Activated CD4-positive, alpha-beta T cell treated with anti-CD3 and anti-CD28 coated beads, Interleukin-2, amount 10 ng/mL, durations not matched to agents 24 days and 14 days (primary cell): Measurements from ENCODE around the gene COL7A1. TPM values are rescaled to one million over a fixed set of nuclear protein-coding genes. Genes with fewer than 3 reads are reported as not detected.

ENCODE experiments used
- DNase-seq: peaks from one replicate; pipeline ENCODE4 v3.0.0; 2022
- H3K27ac Mint-ChIP-seq: one replicate; pipeline ENCODE4 v1.8.0; 2022; ENCODE audit warnings: mild to moderate bottlenecking, mixed read lengths
- H3K27me3 Mint-ChIP-seq: one replicate; pipeline ENCODE4 v1.8.0; 2022; ENCODE audit warnings: mixed read lengths
- H3K36me3 Mint-ChIP-seq: one replicate; pipeline ENCODE4 v1.8.0; 2022; ENCODE audit warnings: low read depth, mild to moderate bottlenecking, mixed read lengths
- H3K4me1 Mint-ChIP-seq: one replicate; pipeline ENCODE4 v1.8.0; 2021; ENCODE audit warnings: mixed read lengths
- H3K4me3 Mint-ChIP-seq: one replicate; pipeline ENCODE4 v1.8.0; 2022; ENCODE audit warnings: mild to moderate bottlenecking, moderate library complexity, mixed read lengths
- H3K9me3 Mint-ChIP-seq: one replicate; pipeline ENCODE4 v1.8.0; 2021; ENCODE audit warnings: mixed read lengths
- intact Hi-C: fragments of 100-400 bp; cut with micrococcal nuclease; formaldehyde crosslinking; loops from one replicate; pipeline ENCODE4 v1.15.1; 2023
- total RNA-seq: library from RNA; stranded (reverse); gene quantifications from 2 replicates; pipeline ENCODE4 v1.2.3, GENCODE V29; 2022

Gene COL7A1
- total RNA-seq, 1 donor from 2014 or later = 0.56 TPM

DNA sequence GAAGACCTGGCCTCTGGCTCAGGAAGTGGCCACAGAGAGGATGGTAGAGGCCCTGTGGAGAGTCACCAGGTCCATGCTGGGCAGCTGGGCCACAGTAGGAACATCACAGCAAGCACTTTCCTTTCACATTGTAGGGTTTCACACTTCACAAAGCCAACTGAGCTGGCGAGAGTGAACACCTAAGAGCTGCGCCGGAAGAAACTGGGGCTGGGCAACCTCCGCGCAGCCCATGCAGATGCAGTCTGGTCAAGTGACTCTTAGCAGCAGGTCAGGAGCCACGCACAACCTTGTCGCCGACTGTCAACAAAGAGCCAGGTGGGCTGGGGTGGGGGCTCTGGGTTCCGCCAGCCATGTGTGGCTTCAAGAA, 75.9 kb downstream of the COL7A1 start:
- Mint-ChIP-seq H3K27ac (no peak overlapping the region), H3K9me3 (no peaks in the 10 kb centered on the region), H3K27me3 (no peaks in the 10 kb centered on the region), H3K36me3 (peaks cover 24% of the 10 kb centered on the region), H3K4me1 (peaks cover 50% of the 10 kb centered on the region), H3K4me3 (no peak overlapping the region)
- no peak for DNase-seq
- intact Hi-C loops = no loop called here

DNA sequence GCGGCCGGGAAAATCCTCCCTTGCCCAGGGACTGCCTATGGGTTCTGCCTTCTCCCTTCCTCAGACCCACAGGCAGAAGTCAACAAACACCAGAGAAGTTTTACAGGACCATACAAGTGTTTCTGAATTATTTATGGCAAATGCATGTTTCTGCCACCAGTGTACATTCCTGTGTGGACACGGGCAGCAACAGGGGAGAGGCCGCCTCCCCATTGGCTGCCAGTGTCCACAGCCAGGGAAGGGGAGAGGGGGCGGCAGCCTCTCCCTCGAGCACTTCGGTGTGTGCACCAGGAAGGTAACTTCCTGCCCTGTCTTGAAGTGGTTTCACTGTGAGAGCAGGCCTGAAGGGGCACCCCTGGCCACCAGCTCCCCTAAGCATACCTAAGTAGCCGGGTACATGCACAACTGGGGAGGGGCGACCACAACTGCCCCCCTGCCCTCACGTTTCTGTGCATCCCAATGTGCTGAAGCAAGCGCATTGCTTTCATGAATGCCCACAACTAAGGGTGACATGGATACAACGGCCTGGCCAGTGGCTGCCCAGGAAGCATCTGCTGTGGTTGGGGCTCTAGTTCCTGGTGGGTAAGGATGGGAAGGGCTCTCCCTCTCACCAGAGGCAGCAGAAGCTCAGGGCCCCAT, 76.4 kb downstream of the COL7A1 start:
- Mint-ChIP-seq H3K27me3 (no peaks in the 10 kb centered on the region), H3K36me3 (peaks cover 26% of the 10 kb centered on the region), H3K4me1 (peaks cover 55% of the 10 kb centered on the region), H3K9me3 (no peaks in the 10 kb centered on the region), H3K27ac (no peak overlapping the region), H3K4me3 (no peak overlapping the region)
- DNase-seq = peak; percentile 73
- intact Hi-C loops = no loop called here

DNA sequence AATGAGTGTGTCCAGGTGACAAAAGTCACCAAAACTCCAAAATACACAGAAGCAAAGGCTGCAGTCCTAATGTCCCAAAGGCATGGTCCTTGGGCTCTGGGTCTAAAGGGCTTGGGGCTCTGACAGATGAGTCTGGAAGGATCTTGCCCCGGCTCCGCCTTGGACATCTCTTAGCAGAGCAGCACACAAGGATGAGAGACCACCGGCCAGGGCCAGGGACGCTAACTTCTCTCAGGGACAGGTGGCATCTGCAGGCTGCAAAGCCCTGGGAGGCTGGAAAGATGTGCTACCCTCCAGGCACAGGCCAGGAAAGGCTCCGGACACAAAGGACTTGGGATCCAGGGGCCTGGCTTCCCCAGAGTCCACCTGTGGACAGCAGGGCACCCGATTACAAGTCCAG, 77.1 kb downstream of the COL7A1 start:
- Mint-ChIP-seq H3K27ac (no peak overlapping the region), H3K9me3 (no peaks in the 10 kb centered on the region), H3K4me3 (no peak overlapping the region), H3K36me3 (peaks cover 23% of the 10 kb centered on the region), H3K4me1 (peaks cover 57% of the 10 kb centered on the region), H3K27me3 (no peaks in the 10 kb centered on the region)
- DNase-seq = no peak
- intact Hi-C loops = no loop called here

DNA sequence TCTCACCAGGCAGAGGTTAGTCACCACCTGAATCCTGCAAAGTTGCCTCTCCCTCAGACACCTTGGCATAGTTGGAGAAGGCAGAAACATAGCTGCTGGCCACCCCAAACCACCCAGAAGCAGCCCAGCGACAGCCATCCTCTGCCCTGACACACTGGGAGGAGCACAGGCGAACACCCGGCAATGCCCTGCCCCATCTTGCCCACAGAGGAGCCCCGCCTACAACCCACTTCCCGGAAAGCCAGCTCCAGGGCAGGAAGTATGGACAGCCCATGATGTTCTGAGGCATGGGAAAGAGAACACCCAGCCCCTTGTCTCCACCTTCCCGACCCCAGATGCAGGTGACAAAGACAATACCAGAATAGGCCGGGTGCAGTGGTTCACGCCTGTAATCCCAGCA, 78.6 kb downstream of the COL7A1 start:
- Mint-ChIP-seq H3K4me3 (peak overlapping the region; percentile 25), H3K4me1 (peaks cover 57% of the 10 kb centered on the region), H3K36me3 (peaks cover 21% of the 10 kb centered on the region), H3K27me3 (no peaks in the 10 kb centered on the region), H3K27ac (no peak overlapping the region), H3K9me3 (no peaks in the 10 kb centered on the region)
- peak; percentile 80 for DNase-seq
- intact Hi-C loops = no loop called here

DNA sequence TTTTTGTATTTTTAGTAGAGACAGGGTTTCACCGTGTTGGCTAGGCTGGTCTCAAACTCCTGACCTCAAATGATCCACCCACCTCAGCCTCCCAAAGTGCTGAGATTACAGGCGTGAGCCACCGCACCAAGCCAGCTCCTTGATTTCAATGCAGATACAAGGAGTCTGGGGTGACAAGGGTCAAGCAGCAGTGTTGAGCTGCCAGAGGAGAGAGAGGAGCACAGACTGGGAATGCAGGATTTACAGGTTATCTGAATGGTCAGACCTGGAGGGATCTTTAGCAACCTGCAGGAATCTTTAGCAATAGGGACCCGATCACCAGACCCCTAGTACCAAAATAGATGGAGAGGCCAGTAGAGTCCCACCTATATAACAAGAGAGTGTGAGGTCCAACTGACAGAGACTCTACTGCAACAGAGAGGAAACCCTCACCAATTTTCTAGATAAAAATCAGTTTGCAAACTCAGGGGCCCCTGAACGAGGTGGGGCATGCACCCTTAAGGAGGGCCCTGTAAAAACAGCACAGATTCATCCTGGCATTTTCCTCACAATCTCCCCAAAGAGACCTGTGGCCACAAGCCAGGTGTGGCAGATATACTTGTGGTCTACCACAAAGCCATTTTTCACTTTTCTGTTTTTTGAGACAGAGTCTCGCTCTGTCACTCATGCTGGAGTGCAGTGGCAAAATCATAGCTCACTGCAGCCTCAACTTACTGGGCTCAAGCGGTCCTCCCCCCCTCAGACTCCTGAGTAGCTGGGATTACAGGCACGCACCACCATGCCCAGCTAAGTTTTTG, 80.5 kb downstream of the COL7A1 start:
- Mint-ChIP-seq H3K4me1 (peaks cover 55% of the 10 kb centered on the region), H3K27me3 (no peaks in the 10 kb centered on the region), H3K36me3 (peaks cover 14% of the 10 kb centered on the region), H3K9me3 (no peaks in the 10 kb centered on the region), H3K27ac (peak overlapping the region; percentile 41), H3K4me3 (peak overlapping the region; percentile 52)
- intact Hi-C loops = loop anchor here (1.0 kb wide), 2 partner anchors 7 to 14 kb away; no protein-coding TSS in a partner anchor
- peak; percentile 88 for DNase-seq

Other genes with a start within 250 kb of the COL7A1 start
- 0.14 and 0.28 TPM in 2 replicates for gene FBXW12, start 223.1 kb downstream of the COL7A1 start, total RNA-seq
- 5.7 and 6.5 TPM in 2 replicates for gene PLXNB1, start 165.2 kb downstream of the COL7A1 start, total RNA-seq
- gene CCDC51, start 155.2 kb downstream of the COL7A1 start, total RNA-seq = 24.4 and 25.9 TPM in 2 replicates
- gene TMA7, start 155.1 kb downstream of the COL7A1 start, total RNA-seq = 272 and 275 TPM in 2 replicates
- 18.3 and 20.0 TPM in 2 replicates for gene ATRIP, start 148.6 kb downstream of the COL7A1 start, total RNA-seq
- gene SHISA5, start 91.2 kb downstream of the COL7A1 start, total RNA-seq = 79.1 and 84.9 TPM in 2 replicates
- 38.2 and 44.0 TPM in 2 replicates for gene PFKFB4, start 38.5 kb downstream of the COL7A1 start, total RNA-seq
- gene UCN2, start 31.5 kb downstream of the COL7A1 start, total RNA-seq = not detected in 2 replicates
- 224 and 235 TPM in 2 replicates for gene UQCRC1, start 14.3 kb upstream of the COL7A1 start, total RNA-seq
- 0.64 and 0.89 TPM in 2 replicates for gene TMEM89, start 26.4 kb upstream of the COL7A1 start, total RNA-seq
- gene SLC26A6, start 40.1 kb upstream of the COL7A1 start, total RNA-seq = 57.2 and 58.2 TPM in 2 replicates
- 14.5 and 15.2 TPM in 2 replicates for gene CELSR3, start 67.6 kb upstream of the COL7A1 start, total RNA-seq
- gene NCKIPSD, start 90.6 kb upstream of the COL7A1 start, total RNA-seq = 53.1 and 54.1 TPM in 2 replicates
- gene IP6K2, start 121.9 kb upstream of the COL7A1 start, total RNA-seq = 57.9 and 58.4 TPM in 2 replicates